Measurements from ENCODE around the gene PHF21A.
"Not testable (repeated sequence)": the region's sequence is repeated elsewhere in the genome, so short reads cannot be mapped to it uniquely, and the experiment has no call there.

Gene PHF21A

DNA sequence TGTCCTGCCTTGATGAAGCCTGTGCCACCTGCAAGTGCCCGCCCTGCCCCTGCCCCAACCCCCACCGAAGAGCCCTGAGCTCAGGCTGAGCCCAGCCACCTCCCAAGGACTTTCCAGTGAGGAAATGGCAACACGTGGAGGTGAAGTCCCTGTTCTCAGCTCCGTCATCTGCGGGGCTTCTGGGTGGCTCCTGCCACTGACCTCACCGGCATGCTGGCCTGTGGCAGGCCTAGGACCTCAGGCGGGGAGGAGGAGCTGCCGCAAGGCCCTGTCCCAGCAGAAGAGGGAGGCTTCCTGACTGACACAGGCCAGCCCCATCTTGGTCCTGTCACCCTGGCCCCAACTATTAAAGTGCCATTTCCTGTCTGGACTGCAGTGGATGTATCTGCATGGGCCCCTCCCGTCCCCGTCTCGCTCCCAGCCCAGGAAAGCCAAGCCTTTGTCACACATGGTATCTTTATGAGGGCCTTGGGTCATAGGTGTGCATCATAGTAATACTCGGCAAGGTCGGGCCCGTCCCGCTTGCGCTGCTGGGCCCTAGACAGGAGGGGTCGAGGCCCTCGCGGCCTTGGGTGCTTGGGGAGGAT lies 215.1 kb downstream of the PHF21A start:
- Histone ChIP-seq H3K27ac (ENCODE audit: low read length) (no peak overlapping the region), H3K36me3 (ENCODE audit: control insufficient read depth in 1 of 2, insufficient read depth in 2 of 2, low read length in 2 of 2) (peaks cover 0 to 31% of the 10 kb centered on the region in 2 donors), H3K27me3 (ENCODE audit: low read depth, low read length) (no peaks in the 10 kb centered on the region), H3K4me1 (ENCODE audit: control insufficient read depth in 1 of 2, insufficient read depth in 2 of 2, low read length in 2 of 2) (peaks cover 0 to 6% of the 10 kb centered on the region in 2 donors), H3K9me3 (ENCODE audit: control insufficient read depth in 1 of 2, low read length in 2 of 2) (no peaks in the 10 kb centered on the region), H3K4me3 (ENCODE audit: low read depth in 1 of 2, low read length in 2 of 2) (no peak overlapping the region)

DNA sequence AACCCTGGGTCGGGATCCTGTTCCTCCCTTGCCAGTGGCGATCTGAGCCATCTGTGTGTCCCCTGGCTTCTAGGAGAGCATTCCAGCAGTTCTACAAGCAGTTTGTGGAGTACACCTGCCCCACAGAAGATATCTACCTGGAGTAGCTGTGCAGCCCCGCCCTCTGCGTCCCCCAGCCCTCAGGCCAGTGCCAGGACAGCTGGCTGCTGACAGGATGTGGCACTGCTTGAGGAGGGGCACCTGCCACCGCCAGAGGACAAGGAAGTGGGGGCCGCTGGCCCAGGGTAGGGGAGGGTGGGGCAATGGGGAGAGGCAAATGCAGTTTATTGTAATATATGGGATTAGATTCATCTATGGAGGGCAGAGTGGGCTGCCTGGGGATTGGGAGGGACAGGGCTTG lies 215.7 kb downstream of the PHF21A start:
- H3K9me3 ChIP-seq (ENCODE audit: control insufficient read depth in 1 of 2, low read length in 2 of 2); H3K27me3 ChIP-seq (ENCODE audit: low read depth, low read length); H3K27ac ChIP-seq (ENCODE audit: low read length); H3K4me3 ChIP-seq (ENCODE audit: low read depth in 1 of 2, low read length in 2 of 2): not testable (repeated sequence)
- H3K4me1 ChIP-seq (ENCODE audit: control insufficient read depth in 1 of 2, insufficient read depth in 2 of 2, low read length in 2 of 2), result peaks cover 0 to 12% of the 10 kb centered on the region in 2 donors
- peaks cover 0 to 25% of the 10 kb centered on the region in 2 donors for H3K36me3 ChIP-seq (ENCODE audit: control insufficient read depth in 1 of 2, insufficient read depth in 2 of 2, low read length in 2 of 2)

DNA sequence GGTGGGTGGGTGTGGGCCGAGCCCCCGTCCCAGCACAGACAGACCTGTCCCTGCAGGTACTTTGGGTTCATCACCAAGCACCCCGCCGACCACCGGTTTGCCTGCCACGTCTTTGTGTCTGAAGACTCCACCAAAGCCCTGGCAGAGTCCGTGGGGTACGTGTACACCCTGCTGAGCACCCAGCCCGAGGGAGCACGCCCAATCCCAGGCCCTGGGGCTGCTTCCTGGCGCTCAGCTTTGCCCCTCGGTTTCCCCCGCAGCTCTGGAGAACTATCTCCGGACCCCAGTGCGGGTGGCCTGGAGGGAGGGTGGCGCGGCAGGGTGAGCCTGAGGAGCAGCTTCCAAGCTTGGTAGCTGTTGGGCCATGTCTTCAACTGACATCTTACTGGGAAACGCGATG lies 216.2 kb downstream of the PHF21A start:
- Histone ChIP-seq H3K9me3 (ENCODE audit: control insufficient read depth in 1 of 2, low read length in 2 of 2) (no peaks in the 10 kb centered on the region), H3K4me1 (ENCODE audit: control insufficient read depth in 1 of 2, insufficient read depth in 2 of 2, low read length in 2 of 2) (peaks cover 0 to 16% of the 10 kb centered on the region in 2 donors), H3K27me3 (ENCODE audit: low read depth, low read length) (no peaks in the 10 kb centered on the region), H3K36me3 (ENCODE audit: control insufficient read depth in 1 of 2, insufficient read depth in 2 of 2, low read length in 2 of 2) (peaks cover 0 to 20% of the 10 kb centered on the region in 2 donors), H3K27ac (ENCODE audit: low read length) (no peak overlapping the region), H3K4me3 (ENCODE audit: low read depth in 1 of 2, low read length in 2 of 2) (no peak overlapping the region)

DNA sequence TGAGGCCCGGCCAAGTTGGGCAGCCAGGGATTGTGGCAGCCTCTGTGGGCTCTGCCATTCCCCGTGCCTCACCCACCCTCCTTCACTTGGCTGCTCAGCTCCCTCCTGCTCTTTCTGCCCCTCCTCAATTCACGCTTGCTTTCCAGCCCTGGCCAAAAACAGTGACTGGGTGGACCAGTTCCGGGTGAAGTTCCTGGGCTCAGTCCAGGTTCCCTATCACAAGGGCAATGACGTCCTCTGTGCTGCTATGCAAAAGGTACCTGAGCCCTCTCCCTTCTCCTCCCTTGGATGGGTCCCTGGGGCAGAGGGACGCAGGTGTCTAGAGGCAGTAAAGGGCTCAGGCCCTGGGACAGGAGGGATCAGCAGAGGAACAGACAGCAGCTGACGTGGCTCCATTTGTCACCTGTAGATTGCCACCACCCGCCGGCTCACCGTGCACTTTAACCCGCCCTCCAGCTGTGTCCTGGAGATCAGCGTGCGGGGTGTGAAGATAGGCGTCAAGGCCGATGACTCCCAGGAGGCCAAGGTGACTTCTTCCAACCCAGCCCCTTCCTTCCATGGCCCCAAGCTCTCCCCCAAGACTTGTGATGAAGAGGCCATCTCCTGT lies 216.8 kb downstream of the PHF21A start:
- peaks cover 0 to 16% of the 10 kb centered on the region in 2 donors for H3K4me1 ChIP-seq (ENCODE audit: control insufficient read depth in 1 of 2, insufficient read depth in 2 of 2, low read length in 2 of 2)
- H3K9me3 ChIP-seq (ENCODE audit: control insufficient read depth in 1 of 2, low read length in 2 of 2), result no peaks in the 10 kb centered on the region
- H3K27me3 ChIP-seq (ENCODE audit: low read depth, low read length), result no peaks in the 10 kb centered on the region
- peaks cover 0 to 13% of the 10 kb centered on the region in 2 donors for H3K36me3 ChIP-seq (ENCODE audit: control insufficient read depth in 1 of 2, insufficient read depth in 2 of 2, low read length in 2 of 2)
- H3K27ac ChIP-seq (ENCODE audit: low read length), result no peak overlapping the region
- H3K4me3 ChIP-seq (ENCODE audit: low read depth in 1 of 2, low read length in 2 of 2), result no peak overlapping the region

DNA sequence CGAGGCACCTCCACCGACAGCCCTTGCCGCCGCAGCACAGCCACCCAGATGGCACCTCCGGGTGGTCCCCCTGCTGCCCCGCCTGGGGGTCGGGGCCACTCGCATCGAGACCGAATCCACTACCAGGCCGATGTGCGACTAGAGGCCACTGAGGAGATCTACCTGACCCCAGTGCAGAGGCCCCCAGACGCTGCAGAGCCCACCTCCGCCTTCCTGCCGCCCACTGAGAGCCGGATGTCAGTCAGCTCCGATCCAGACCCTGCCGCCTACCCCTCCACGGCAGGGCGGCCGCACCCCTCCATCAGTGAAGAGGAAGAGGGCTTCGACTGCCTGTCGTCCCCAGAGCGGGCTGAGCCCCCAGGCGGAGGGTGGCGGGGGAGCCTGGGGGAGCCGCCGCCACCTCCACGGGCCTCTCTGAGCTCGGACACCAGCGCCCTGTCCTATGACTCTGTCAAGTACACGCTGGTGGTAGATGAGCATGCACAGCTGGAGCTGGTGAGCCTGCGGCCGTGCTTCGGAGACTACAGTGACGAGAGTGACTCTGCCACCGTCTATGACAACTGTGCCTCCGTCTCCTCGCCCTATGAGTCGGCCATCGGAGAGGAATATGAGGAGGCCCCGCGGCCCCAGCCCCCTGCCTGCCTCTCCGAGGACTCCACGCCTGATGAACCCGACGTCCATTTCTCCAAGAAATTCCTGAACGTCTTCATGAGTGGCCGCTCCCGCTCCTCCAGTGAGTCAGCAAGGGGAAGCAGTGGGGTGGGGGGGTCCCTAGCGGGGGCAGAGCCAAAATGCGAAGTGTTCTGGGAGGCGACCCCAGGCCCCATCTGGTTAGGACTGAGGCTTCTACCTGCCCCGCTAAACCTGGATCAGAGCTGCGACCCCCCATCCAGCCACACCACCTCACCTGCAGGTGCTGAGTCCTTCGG lies 218.5 kb downstream of the PHF21A start:
- peaks cover 3 to 21% of the 10 kb centered on the region in 2 donors for H3K4me1 ChIP-seq (ENCODE audit: control insufficient read depth in 1 of 2, insufficient read depth in 2 of 2, low read length in 2 of 2)
- no peak overlapping the region for H3K4me3 ChIP-seq (ENCODE audit: low read depth in 1 of 2, low read length in 2 of 2)
- H3K27ac ChIP-seq (ENCODE audit: low read length), result no peak overlapping the region

DNA sequence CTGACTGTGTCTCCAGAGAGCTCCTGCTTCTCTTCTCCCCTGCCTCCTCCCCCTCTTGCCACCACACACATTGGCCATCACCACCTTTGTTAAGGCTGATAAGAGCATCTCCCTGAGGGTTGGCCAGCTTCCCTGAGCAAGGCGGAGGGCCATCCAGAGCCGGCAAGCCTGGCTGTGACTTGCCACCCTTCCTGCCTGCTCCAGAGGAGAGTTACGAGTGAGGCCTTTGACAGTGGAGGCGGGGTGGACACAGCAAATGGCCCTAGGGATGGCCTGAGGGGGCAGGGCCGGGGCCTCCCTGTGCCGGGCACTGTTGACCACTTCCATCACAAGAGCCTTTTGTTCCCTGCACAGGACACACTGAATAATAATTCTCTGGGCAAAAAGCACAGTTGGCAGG lies 219.6 kb downstream of the PHF21A start:
- H3K4me3 ChIP-seq (ENCODE audit: low read depth in 1 of 2, low read length in 2 of 2), result no peak overlapping the region
- H3K27ac ChIP-seq (ENCODE audit: low read length), result no peak overlapping the region
- H3K36me3 ChIP-seq (ENCODE audit: control insufficient read depth in 1 of 2, insufficient read depth in 2 of 2, low read length in 2 of 2), result peaks cover 0 to 8% of the 10 kb centered on the region in 2 donors
- peaks cover 10% of the 10 kb centered on the region for H3K27me3 ChIP-seq (ENCODE audit: low read depth, low read length)
- H3K4me1 ChIP-seq (ENCODE audit: control insufficient read depth in 1 of 2, insufficient read depth in 2 of 2, low read length in 2 of 2), result peaks cover 3 to 21% of the 10 kb centered on the region in 2 donors
- no peaks in the 10 kb centered on the region for H3K9me3 ChIP-seq (ENCODE audit: control insufficient read depth in 1 of 2, low read length in 2 of 2)

More for the DNA sequence above, 218.5 kb downstream of the PHF21A start:
- Histone ChIP-seq H3K36me3 (ENCODE audit: control insufficient read depth in 1 of 2, insufficient read depth in 2 of 2, low read length in 2 of 2) (peaks cover 0 to 8% of the 10 kb centered on the region in 2 donors), H3K27me3 (ENCODE audit: low read depth, low read length) (peaks cover 10% of the 10 kb centered on the region), H3K9me3 (ENCODE audit: control insufficient read depth in 1 of 2, low read length in 2 of 2) (no peaks in the 10 kb centered on the region)

DNA sequence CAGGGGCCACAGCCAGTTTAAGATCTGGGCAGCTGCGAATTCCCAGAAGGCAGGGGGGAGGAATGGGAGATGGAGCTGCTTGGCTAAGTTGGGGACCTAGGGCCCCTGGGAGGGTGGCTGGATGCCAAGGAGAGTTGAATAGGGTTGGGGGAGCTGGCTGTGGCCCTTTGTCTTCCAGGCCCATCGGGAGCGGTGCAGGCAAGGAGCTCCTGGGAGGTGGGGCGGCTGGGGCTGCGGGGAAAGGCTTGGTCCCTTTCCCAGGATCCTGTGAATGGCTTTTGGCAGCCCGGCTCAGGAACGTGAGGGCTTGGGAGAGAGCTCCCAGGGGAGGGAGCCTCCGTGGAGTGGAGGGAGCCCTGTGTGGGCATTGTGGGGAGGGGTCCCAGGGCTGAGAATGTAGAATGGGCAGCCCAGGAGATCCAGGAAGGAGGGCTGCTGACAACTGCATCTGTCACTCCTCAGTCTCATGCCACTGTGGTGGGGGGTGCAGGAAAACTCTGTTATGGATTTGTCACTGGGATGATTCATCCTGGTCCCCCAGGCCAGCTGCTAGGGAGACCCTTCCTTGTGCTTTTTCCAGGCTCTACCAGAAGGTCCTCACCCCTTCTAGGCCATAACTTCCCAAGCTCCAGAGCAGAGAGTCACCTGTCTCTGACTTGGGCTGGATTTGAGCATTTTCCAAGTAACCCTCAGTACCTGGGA lies 220.2 kb downstream of the PHF21A start:
- peaks cover 14% of the 10 kb centered on the region for H3K27me3 ChIP-seq (ENCODE audit: low read depth, low read length)
- H3K27ac ChIP-seq (ENCODE audit: low read length), result no peak overlapping the region
- peak overlapping the region; percentile 57 to 66 for H3K4me3 ChIP-seq (ENCODE audit: low read depth in 1 of 2, low read length in 2 of 2)

DNA sequence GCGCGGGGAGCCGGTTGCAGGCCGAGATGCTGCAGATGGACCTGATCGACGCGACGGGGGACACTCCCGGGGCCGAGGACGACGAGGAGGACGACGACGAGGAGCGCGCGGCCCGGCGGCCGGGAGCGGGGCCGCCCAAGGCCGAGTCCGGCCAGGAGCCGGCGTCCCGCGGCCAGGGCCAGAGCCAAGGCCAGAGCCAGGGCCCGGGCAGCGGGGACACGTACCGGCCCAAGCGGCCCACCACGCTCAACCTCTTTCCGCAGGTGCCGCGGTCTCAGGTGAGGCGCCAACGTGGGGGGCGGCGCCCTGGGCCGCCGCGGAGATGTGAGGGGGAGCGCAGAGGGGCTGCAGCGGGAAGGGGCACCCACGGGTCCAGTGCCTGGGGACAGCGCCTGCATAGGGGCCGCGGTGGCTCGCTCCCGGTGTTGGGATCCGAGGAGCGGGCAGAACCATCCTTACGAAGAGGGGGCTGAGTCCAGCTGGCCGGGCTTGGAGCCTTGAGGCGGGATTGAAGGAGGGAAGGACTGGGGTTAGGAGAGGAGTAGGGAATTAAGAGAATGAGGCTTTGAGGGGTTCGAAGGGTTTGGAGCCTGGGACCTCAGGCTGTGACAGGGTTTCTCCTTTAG lies 221.0 kb downstream of the PHF21A start:
- peaks cover 18% of the 10 kb centered on the region for H3K27me3 ChIP-seq (ENCODE audit: low read depth, low read length)
- peak overlapping the region; percentile 57 to 66 for H3K4me3 ChIP-seq (ENCODE audit: low read depth in 1 of 2, low read length in 2 of 2)
- H3K27ac ChIP-seq (ENCODE audit: low read length); H3K9me3 ChIP-seq (ENCODE audit: control insufficient read depth in 1 of 2, low read length in 2 of 2); H3K36me3 ChIP-seq (ENCODE audit: control insufficient read depth in 1 of 2, insufficient read depth in 2 of 2, low read length in 2 of 2): not testable (repeated sequence)
- peaks cover 3 to 21% of the 10 kb centered on the region in 2 donors for H3K4me1 ChIP-seq (ENCODE audit: control insufficient read depth in 1 of 2, insufficient read depth in 2 of 2, low read length in 2 of 2)

More for the DNA sequence above, 220.2 kb downstream of the PHF21A start:
- peaks cover 0 to 8% of the 10 kb centered on the region in 2 donors for H3K36me3 ChIP-seq (ENCODE audit: control insufficient read depth in 1 of 2, insufficient read depth in 2 of 2, low read length in 2 of 2)
- H3K9me3 ChIP-seq (ENCODE audit: control insufficient read depth in 1 of 2, low read length in 2 of 2), result no peaks in the 10 kb centered on the region
- peaks cover 3 to 21% of the 10 kb centered on the region in 2 donors for H3K4me1 ChIP-seq (ENCODE audit: control insufficient read depth in 1 of 2, insufficient read depth in 2 of 2, low read length in 2 of 2)

DNA sequence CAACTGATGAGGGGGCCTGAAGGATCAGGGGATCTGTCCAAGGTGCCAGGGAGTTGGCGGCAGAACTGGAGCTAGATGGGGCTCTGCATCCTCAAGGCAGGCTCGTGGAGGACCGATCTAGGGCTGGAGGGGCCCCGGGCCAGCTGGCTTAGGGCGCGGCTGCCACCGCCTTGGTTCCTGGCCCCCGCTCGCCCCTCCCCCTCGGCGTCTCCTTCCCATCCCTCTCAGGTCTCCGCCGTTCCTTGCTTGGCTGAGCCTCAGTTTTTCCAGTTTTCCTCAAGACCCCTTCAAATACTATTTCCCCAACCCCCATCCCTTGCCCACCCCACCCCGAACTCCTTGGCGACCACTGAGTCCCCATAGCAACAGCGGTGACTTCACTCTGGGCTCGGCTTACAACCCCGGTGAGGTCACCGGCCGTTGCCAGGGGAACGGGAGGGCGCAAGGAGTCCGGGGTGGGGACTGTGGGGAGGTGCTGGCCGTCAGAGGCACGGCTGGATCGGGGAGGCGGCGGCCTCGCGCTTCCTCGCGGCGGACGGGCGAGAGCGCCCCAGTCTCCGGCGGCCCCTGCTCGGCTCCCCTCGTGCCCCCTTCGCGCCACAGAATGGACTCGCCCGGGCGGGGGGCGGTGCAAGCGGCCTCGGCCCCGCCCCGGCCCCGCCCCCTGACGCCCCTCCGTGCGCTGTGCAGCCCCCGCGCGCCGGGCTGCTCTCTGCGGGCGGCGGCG lies 221.6 kb downstream of the PHF21A start:
- no peaks in the 10 kb centered on the region for H3K9me3 ChIP-seq (ENCODE audit: control insufficient read depth in 1 of 2, low read length in 2 of 2)
- peaks cover 0 to 8% of the 10 kb centered on the region in 2 donors for H3K36me3 ChIP-seq (ENCODE audit: control insufficient read depth in 1 of 2, insufficient read depth in 2 of 2, low read length in 2 of 2)
- peaks cover 3 to 21% of the 10 kb centered on the region in 2 donors for H3K4me1 ChIP-seq (ENCODE audit: control insufficient read depth in 1 of 2, insufficient read depth in 2 of 2, low read length in 2 of 2)
- H3K4me3 ChIP-seq (ENCODE audit: low read depth in 1 of 2, low read length in 2 of 2), result peak overlapping the region; percentile 42 to 66
- no peak overlapping the region for H3K27ac ChIP-seq (ENCODE audit: low read length)
- peaks cover 18% of the 10 kb centered on the region for H3K27me3 ChIP-seq (ENCODE audit: low read depth, low read length)

DNA sequence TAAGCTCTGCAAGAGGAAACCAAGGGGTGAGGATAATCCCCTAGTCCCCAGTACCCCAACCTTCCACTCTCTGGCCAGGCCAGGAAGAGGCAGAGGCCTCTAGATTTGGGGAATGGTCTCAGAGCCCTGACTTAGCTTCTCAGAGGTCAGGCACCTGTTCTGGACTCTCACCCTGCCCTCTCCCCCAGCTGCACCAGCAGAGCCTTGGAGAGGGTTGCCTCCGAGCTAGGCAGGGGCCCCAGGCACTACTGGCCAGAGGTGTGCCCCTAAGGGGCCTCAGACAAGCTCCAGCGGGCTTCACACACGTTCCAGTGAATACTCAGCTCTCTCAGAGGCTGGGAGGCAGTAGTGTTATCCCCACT lies 222.2 kb downstream of the PHF21A start:
- Histone ChIP-seq H3K4me1 (ENCODE audit: control insufficient read depth in 1 of 2, insufficient read depth in 2 of 2, low read length in 2 of 2) (peaks cover 3 to 21% of the 10 kb centered on the region in 2 donors), H3K27me3 (ENCODE audit: low read depth, low read length) (peaks cover 18% of the 10 kb centered on the region), H3K36me3 (ENCODE audit: control insufficient read depth in 1 of 2, insufficient read depth in 2 of 2, low read length in 2 of 2) (peaks cover 0 to 8% of the 10 kb centered on the region in 2 donors), H3K9me3 (ENCODE audit: control insufficient read depth in 1 of 2, low read length in 2 of 2) (no peaks in the 10 kb centered on the region), H3K4me3 (ENCODE audit: low read depth in 1 of 2, low read length in 2 of 2) (peak overlapping the region; percentile 42 to 66), H3K27ac (ENCODE audit: low read length) (no peak overlapping the region)
